ENCODE results near the gene RASAL2. TPM values are rescaled to one million over a fixed set of nuclear protein-coding genes. Genes with fewer than 3 reads are reported as not detected.

RASAL2 gene
- total RNA-seq, 1 experiment from 2014 or later: 31.6 TPM

- H3K4me3 ChIP-seq (ENCODE audit: low read depth in 2 of 2, low read length in 2 of 2): no peak overlapping the region
- ATAC-seq (no peak), DNase-seq (ENCODE audit: low read depth, low spot score) (no peak)
- in situ Hi-C loops (cut with HindIII; ENCODE audit: low pct_unique_long_range_greater_than_20kb, low sequenced_read_pairs): no loop called here
- TF ChIP-seq SIN3A (IDR thresholded peaks at IDR 0.05; ENCODE audit: borderline replicate concordance, insufficient read depth, low read depth, low read length): no peak
- no peak for TF ChIP-seq POLR2AphosphoS5 (IDR thresholded peaks at IDR 0.05; ENCODE audit: low read depth, low read length)
- no peak for TF ChIP-seq CTCF (IDR thresholded peaks at IDR 0.05)
- no peak for TF ChIP-seq TCF7L2 (IDR thresholded peaks at IDR 0.05; ENCODE audit: low read depth, low read length)
- no peak for TF ChIP-seq REST (IDR thresholded peaks at IDR 0.05; ENCODE audit: insufficient read depth in 1 of 2, low read depth in 2 of 2, low read length in 1 of 2)
- no peaks in the 10 kb centered on the region for H3K4me1 ChIP-seq (ENCODE audit: control insufficient read depth, insufficient read depth, low read length)
- CTCF ChIA-PET: no interaction called here
- intact Hi-C loops (cut with micrococcal nuclease; ENCODE audit: unreplicated experiment): no loop called here
- no peak overlapping the region for H3K27ac ChIP-seq (ENCODE audit: low read length)
- no peaks in the 10 kb centered on the region for H3K9me3 ChIP-seq (ENCODE audit: control insufficient read depth, insufficient read depth, low read depth, low read length)
- H3K27me3 ChIP-seq (ENCODE audit: control insufficient read depth, insufficient read depth, low read length): no peaks in the 10 kb centered on the region
- no peaks in the 10 kb centered on the region for H3K36me3 ChIP-seq (ENCODE audit: control insufficient read depth, insufficient read depth, low read length)
- no TSS peak for BruUV-seq (replicated peaks)
- POLR2A ChIA-PET: no interaction called here
Observed at GRCh38 chr1:178509414-178510007, 415.6 kb downstream of the RASAL2 start.

- Histone ChIP-seq H3K36me3 (ENCODE audit: control insufficient read depth, insufficient read depth, low read length) (no peaks in the 10 kb centered on the region), H3K27me3 (ENCODE audit: control insufficient read depth, insufficient read depth, low read length) (no peaks in the 10 kb centered on the region), H3K4me3 (ENCODE audit: low read depth in 2 of 2, low read length in 2 of 2) (no peak overlapping the region), H3K9me3 (ENCODE audit: control insufficient read depth, insufficient read depth, low read depth, low read length) (no peaks in the 10 kb centered on the region), H3K27ac (ENCODE audit: low read length) (no peak overlapping the region), H3K4me1 (ENCODE audit: control insufficient read depth, insufficient read depth, low read length) (no peaks in the 10 kb centered on the region)
- DNase-seq (ENCODE audit: low read depth, low spot score) (no peak), ATAC-seq (no peak)
- no TSS peak for BruUV-seq (replicated peaks)
- CTCF ChIA-PET: no interaction called here
- in situ Hi-C loops (cut with HindIII; ENCODE audit: low pct_unique_long_range_greater_than_20kb, low sequenced_read_pairs): no loop called here
- POLR2A ChIA-PET: no interaction called here
- TF ChIP-seq CTCF (IDR thresholded peaks at IDR 0.05) (no peak), POLR2AphosphoS5 (IDR thresholded peaks at IDR 0.05; ENCODE audit: low read depth, low read length) (no peak), REST (IDR thresholded peaks at IDR 0.05; ENCODE audit: insufficient read depth in 1 of 2, low read depth in 2 of 2, low read length in 1 of 2) (no peak), TCF7L2 (IDR thresholded peaks at IDR 0.05; ENCODE audit: low read depth, low read length) (no peak), SIN3A (IDR thresholded peaks at IDR 0.05; ENCODE audit: borderline replicate concordance, insufficient read depth, low read depth, low read length) (no peak)
- intact Hi-C loops (cut with micrococcal nuclease; ENCODE audit: unreplicated experiment): no loop called here
Observed at GRCh38 chr1:178510155-178510554, 416.3 kb downstream of the RASAL2 start.
